ENCODE measurements around the gene GLO1.

GLO1 gene

DNA sequence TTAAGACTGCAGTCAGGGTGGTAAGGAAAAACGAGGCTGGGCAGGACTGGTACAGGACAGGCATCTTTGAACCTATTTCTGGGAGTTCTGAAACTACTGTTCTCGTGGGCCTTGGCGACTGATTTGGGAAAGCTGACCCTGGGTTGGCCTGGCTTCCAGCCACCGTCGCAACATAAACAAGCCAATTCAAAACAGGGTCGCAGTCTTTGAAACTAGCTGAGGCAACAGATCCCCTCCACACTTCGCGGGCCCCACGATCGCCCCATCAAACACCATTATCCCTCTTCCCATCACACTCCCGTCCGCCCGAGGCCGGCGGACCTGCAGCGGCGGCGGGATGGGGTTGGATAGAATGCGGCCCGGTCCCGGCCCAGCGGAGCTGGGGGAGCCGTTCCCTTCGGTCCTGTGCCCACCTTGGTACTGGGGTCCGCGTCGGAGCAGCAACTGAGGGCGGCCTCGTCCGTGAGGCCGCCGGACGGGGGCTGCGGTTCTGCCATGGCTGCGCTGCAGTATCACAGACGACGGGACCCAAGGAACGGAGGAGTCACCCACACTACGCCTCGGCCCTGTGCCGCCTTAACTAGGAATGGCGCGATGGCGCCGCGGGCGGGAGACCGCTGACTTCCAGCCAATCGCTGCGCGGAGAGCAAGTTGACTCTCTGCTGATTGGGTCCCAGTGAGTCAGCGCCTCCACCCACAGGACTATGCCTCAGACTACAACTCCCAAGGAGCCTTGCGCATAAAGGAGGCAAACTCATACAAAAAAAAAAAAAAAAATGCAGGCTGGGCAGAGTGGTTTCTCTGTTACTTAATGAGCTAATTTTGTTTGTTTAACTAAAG is at the start of gene GLO1:
Gene GLO1, minus strand, starts transcription at position 588 of the 840 bp plus-strand sequence. Its CDS starts 91 bp downstream, at position 497.
- DNase-seq (ENCODE audit: low read depth in 2 of 2): peak; percentile 92 to 96

DNA sequence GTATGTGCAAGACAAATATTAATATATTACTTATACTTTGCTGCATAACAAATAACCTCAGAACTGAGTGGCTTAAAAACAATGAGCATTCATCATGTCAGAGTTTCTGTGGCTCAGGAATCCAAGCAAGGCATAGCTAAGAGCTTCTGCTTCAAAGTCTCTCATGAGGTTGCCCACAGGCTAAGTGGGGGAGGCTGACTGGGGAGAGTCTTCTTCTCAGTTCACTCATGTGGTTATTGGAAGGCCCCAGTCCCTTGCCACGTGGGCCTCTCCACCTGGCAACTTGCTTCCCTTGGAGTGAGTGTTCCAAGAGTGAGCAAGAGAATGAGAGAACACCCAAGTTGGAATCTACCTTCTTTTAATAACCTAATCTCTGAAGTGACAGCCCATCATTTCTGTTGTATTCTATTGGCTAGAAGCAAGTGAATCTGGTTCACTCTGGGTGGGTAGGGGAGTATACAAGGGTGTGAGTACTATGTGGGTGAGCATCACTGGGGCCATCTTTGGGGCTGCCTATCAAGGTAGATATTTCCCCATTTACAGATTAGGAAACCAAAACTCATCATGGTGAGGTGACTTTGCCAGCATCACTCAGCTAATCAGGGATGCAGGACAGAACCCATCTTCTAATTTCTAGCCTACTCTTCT is 48.1 kb upstream of the GLO1 start:
- peak; percentile 6 to 40 for DNase-seq (ENCODE audit: low read depth in 2 of 2)

DNA sequence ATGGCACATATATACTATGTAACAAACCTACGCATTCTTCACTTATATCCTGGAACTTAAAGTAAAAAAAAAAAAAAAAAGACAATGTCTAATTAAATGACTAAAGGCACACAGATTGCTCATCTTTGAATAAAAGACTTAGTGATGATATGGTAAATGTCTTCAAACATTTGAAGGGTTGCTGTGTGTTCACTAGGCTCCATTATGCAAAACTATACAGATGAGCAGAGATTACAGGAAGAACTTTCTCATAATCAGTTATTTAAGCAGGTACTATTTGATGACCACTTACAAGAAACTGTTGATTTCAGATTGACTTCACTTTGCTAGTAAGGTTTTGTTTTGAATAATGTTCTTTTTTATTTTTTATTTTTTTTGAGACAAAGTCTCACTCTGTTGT is 46.5 kb upstream of the GLO1 start:
- DNase-seq (ENCODE audit: low read depth in 2 of 2): no peak

DNA sequence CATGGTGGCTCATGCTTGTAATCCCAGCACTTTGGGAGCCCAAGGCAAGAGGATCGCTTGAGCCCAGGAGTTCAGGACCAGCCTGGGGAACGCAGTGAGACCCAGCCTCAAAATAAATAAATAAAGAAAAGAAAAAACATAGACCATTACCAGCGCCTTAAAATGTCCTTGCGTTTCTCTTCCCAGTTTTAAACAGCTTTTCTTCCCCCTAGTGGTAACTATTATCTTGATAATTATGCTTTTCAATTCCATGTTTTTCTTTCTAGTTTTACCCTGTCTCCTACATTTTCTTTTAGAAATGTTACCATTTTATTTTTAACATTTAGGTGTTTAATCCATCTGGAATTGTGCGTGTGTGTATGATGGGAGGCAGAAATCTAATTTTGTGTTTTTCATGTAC is 36.6 kb upstream of the GLO1 start:
- DNase-seq (ENCODE audit: low read depth in 2 of 2): no peak

DNA sequence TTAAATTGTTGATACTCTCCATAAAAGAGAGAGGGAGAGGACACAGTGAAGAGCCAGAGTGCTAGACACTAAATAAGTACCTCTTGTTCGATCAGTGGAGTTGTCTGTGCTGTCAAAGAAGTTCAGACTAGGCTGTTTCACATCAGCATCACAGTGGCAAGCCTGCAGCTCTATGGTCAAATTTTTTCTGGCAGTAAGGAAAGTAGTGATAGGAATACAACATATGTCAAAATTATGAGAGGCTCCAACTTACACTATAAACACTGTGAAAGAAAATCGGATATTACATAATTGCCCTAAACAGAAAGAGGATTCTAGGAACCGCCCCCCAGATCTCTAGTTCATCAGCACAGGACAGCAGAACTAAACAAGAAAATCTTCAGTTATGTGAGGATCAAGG is 35.3 kb upstream of the GLO1 start:
- DNase-seq (ENCODE audit: low read depth in 2 of 2): no peak

DNA sequence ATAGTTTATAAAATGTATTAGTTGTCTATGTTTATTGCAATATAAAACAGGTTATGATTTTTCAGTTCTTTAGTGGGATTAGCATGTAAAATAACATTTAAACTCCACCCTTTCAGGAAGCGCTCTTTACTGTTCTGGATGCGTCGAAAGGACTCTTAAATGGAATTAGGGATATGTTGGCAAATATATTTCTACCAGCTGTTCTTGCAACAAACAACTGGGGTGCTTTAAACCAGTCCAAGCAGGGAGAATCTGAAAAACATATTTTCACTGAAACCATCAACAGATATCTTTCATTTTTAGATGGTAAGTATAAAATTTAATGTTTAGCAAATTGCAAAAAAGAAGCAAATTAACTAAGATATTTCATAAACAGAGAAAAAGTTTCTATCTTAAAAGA is 34.0 kb upstream of the GLO1 start:
- no peak for DNase-seq (ENCODE audit: low read depth in 2 of 2)

DNA sequence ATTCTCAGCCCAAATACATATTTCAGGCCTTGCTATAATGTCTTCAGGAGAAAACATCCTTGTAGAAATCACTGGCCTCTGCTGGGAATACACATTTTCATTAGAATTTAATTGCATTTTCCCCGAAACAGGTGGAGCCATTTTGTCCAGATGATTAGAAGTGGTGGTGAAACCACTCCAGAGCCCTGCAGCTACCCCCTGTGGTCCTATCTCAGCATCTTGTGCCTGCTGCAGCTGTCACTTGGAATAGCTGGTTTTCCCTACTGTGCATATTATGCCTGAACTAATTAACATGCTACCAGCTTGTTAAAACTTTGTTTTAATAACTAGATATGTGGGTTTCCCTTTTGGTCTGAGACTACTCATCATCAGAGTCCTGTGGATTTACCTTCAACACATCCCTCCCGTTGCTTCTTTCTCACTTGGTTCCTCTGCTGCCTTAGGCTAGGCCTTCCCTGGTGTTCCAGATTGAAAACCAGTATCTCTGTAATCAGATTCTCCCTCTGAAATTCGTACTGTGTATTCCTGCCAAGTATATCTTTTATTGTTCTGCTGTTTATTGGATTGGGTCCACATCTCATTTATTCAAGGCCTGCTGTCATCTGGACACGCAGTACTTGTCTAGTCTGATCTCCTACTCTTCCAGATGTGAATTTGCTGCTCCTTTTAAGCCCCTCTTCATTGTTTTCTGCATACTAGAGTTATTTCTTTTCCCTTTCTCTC is 27.4 kb upstream of the GLO1 start:
- no peak for DNase-seq (ENCODE audit: low read depth in 2 of 2)

DNA sequence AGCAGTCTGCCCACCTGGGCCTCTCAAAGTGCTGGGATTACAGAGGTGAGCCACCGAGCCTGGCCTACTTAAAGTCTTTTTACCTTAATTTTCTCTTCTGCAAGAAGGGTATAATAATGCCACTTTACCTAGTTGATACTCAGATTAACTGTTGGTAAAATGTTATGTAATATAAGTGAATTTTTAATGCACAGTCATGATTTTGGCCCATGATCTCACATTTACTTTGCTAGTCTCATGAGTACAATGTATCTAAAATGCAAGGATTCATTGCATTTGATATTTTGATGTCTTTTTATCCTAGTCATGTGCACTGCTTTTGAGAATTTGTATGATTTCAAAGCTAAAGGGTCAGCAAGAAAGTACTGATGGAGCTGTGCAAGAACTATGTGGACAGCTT is 25.3 kb upstream of the GLO1 start:
- no peak for DNase-seq (ENCODE audit: low read depth in 2 of 2)

DNA sequence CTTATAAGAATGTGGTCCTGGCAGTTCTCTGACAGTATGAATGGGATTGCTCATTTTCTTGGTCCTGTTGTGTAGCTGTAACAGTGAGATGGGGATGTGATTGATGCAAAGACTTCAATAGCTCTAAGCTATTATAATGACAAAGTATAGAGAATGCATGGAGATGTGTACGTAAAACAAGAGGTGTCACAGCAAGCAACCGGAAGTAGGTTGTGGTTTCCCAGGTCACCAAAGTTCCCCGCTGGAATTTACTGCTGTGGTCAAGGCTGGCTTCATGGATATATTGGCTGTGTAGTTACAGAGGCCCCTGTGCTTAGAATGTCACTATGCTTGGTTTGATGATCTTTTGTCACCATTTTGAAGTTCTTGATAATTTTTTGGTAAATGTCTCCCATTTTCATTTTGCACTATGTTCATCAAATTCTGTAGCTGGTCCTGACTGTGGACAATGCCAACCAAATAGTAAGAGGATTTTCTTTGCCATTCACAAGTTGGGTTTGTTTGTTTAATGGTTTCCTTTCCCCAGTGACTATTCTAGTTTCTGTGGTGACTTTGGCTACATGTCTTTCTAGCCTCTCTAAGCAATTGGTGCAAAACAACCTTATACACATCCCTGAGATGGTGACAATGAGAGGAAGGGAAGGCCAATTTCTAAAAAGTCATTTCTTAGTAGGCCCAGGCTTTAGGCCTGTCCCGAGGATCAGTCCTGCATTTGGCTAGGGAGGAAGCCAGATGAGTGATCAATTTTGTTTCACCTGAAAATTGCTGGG is 22.7 kb upstream of the GLO1 start:
- no peak for DNase-seq (ENCODE audit: low read depth in 2 of 2)

DNA sequence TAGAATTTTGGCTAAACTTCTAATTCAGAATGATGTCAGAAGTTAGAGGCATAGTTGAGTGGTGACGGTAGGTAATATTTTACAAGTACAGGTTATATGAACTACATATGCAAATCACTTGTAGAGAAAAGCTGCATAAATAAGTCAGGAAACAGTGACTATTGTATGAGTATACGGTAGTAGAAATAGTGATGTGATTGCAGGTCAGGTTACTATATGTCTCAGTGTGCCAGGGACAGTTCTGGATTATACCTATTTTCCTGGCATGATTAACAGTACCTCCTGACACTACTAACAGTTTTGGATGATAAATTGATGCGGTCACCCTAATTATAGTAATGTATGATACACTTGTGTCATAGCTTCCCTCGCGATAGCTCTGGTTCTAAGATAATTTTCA is 21.4 kb upstream of the GLO1 start:
- no peak for DNase-seq (ENCODE audit: low read depth in 2 of 2)

DNA sequence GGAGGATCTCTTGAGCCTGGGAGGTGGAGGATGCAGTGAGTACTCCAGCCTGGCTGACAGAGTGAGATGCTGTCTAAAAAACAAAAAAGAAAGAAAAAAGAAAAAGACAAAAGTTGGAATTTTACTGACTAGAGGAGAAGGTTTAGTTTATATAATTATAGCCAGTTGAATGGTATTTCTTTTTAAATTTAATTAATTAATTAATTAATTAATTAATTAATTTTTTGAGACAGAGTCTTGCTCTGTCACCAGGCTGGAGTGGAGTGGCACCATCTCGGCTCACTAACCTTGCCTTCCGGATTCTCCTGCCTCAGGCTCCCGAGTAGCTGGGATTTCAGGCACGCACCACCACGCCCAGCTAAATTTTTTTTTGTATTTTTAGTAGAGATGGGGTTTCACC is 20.8 kb upstream of the GLO1 start:
- DNase-seq (ENCODE audit: low read depth in 2 of 2): no peak

DNA sequence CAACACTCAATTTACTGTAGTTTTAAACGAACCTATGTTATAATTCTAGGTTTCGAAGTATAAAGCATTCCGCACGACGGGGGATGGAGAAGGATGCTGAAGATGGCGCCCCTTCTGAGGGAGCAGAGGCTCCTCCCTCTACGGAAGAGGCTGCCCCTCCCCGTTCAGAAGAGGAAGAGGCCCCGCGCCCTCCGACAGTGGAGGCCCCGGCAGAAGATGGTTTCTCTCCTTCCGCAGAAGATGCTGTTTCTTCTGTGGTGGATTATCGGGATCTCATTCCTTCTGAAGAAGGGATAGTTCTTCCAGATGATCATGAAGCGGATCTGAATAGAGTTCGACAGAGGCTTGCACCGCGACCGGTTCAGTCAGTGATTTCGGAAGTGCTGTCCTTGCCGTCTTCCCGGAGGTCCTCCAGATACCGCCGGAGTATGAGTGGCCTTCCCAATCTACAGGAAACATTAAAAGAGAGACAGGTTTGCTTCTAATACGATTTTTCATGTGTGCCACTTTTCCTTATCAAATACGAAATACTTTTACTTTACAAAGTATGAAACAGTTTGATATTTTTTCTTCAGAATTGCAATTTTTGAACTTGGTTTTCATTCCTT is 19.9 kb upstream of the GLO1 start:
- DNase-seq (ENCODE audit: low read depth in 2 of 2): no peak

DNA sequence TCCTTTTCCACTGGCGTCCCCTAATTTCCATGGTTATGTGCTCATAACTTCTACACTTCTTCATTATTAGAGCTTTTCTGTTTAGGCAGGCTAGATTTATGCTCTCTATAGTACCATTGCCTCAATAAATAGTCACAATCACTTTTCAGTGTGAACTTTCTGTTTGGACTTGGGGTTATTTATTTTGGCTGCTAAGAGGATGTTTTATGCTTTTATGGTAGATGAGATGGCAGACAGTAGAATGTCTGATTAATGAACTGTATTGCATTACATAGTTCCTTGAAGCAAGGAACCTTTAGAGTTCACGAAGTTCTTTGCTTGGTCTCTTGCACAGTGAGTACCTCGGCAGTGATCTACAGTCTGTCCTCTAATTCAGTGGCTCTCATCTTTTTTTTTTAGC is 19.1 kb upstream of the GLO1 start:
- no peak for DNase-seq (ENCODE audit: low read depth in 2 of 2)

DNA sequence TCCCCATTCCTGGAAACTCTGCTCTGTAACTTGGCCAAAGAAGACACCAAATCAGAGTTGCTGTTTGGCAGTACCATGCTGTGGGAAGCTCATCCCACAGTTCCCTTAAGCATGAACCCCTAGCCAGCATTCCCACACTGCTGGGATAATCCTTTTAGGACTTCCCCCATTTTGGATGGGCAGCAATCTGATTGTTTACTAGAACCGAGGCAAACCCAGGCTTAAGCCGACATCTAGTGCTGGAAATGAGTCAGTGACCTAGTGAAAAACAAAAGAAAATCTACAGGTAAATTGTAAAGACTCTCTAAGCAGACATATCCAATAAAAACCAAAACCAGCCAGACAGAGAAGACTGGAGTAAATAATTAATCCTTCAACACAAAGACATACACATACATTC is 17.4 kb upstream of the GLO1 start:
- no peak for DNase-seq (ENCODE audit: low read depth in 2 of 2)

DNA sequence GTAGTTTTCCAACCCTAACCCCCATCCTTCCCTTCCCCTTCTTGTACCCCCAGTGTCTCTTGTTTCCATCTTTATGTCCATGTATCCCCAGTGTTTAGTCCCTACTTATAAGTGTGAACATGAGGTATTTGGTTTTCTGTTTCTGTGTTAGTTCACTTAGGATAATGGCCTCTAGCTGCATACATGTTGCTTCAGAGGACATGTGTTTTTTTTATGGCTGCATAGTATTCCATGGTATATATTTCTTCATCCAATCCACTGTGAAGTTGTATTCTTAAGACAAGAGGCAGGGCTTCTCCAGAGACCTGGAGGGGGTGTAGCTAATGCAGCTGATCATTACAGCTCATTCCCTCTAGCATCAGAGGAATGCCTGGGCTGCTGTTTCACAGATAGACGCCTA is 16.4 kb upstream of the GLO1 start:
- no peak for DNase-seq (ENCODE audit: low read depth in 2 of 2)

DNA sequence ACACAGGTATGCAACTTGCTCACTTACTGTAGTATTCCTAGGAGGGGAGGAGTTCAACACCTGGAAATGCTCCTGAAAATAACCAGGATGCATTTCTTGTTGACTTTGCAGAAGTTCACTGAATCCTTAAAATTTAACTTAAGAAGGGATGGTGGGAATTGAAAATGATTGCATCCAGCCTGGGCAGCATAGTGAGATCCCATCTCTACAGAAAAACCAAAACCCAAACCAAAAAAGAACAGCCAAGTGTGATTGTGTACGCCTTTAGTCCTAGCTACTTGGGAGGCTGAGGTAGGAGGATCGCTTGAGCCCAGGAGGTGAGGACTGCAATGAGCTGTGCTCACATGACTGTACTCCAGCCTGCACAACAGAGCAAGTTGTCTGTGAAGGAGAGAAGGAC is 13.9 kb upstream of the GLO1 start:
- DNase-seq (ENCODE audit: low read depth in 2 of 2): no peak

DNA sequence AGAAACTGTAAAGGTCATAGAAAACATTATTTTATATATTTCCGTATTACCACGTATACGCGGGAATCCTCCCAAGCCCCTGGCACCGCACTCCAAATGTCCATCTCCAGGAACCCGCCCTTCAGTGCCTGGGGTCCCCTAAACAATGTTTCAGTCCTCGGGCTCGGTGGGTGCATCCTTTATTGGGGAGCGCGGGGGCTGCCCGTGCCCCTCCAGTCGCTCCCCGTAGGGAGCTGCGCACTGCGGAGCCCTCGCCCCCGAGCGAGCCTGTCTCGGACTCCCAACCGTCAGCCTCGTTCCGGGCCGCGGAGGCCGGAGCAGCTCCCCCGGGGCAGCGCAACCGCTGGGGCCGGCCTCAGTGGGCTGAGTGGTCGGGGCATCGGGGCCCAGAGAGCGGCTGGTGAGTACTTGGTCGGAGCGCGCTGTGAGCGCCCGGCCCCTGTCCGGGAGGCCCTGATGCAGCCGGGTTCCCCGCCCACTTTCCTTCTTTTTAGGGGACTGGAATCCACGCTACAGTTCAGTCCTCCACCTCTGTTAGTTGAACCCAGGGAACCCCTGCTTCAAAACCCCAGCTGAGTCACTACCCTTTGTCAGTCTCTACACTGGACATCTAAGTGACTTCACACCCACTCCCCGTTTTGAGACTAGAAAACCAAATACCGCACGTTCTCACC is 12.2 kb upstream of the GLO1 start, which contains the start of gene DNAH8:
Gene DNAH8, plus strand, starts transcription at position 296 of the 674 bp plus-strand sequence. CDS start 7,499 bp downstream, outside the sequence.
- peak in 1 of 2 donors; percentile 12 for DNase-seq (ENCODE audit: low read depth in 2 of 2)

DNA sequence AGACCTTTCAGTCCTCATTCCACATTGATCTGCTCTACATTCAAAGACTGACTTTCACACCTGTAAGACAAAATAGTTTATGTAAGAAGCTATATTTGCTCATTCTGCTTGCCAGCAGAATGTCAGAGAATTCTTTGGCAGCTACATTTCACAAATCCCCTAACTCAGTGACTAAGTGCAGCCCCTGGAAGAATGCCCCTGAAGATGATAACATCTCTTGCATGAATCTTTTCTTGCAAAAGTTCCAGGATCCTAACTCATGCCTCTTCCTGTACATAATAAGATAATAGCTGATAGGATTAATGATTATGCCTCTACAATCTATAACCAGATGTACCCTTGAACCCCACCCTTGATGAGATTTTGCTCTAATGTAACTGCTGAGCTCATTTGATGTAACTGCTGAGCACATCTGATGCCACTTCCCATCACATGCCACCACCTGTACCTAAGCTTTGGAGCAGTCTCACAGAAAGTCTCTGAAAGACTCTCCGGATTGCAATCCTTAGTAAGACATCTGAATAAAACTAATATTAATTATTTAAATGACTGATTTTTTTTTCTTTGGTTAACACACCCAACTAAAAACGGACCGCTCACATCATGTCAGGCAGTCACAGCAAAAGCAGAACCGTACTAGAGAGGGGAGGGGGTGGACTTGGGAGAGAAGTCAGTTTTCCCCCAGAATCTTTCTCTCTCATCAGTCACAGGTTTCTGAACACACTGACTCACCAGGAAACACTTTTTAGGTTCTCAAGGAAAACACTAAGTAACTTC is 11.5 kb upstream of the GLO1 start:
- DNase-seq (ENCODE audit: low read depth in 2 of 2): no peak

DNA sequence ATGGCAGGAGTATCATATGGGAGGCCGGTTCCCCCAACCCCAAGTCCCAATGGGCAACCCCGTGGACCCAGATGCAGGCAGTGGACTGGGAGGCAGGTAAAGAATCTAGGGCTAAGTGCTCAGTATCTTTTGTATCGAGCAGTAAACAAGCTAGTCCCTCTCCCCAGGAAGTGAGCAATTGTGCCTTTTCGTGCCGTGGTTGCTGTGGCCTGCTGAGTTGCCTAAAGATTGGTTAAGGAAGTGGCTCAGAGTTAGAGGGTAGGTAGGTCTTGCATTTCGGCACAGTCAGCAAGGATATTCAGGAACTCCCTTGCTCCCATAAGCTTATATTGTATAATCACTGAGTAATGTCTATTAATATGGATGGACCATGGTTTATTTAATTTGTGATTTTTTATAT is 10.9 kb upstream of the GLO1 start:
- peak; percentile 18 to 53 for DNase-seq (ENCODE audit: low read depth in 2 of 2)

DNA sequence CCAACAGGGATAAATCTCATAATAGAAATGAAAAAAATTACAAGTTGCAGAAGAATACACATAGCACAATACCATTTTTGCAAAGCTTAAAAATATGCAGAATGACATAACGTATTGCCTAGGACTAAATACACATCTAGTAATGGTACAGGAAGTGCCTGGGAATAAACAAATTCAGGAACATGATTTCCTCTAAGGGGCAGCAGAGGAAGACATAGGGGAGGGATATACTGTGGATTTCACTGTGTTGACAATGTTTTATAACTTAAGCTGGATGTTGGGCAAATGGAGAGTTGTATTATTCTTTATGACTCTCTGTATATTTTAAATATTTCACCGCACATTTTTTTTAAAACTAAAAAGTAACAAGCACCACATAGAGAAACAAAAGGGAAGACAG is 5.6 kb upstream of the GLO1 start:
- DNase-seq (ENCODE audit: low read depth in 2 of 2): no peak

Measured in stimulated activated CD4-positive, alpha-beta T cell treated with anti-CD3 and anti-CD28 coated beads, Interleukin-4, amount 100 ng/mL, for 48 hours (primary cell).